DLD1 (cell line): ENCODE data around the gene ZC3H8.

Experiments
- in situ Hi-C: cut with HindIII; loops from 2 replicates; pipeline ENCODE4 v1.10.0; 2017; ENCODE audit warnings: low sequenced_read_pairs

Gene ZC3H8

GRCh38 chr2:112197868-112198267, 57.0 kb downstream of the ZC3H8 start:
- in situ Hi-C loops, result no loop called here

- in situ Hi-C loops, result no loop called here
These were observed 58.9 kb downstream of the ZC3H8 start for GRCh38 chr2:112195950-112196349.

GRCh38 chr2:112195167-112195766, 59.6 kb downstream of the ZC3H8 start:
- in situ Hi-C loops, result no loop called here

GRCh38 chr2:112194482-112194881, 60.4 kb downstream of the ZC3H8 start:
- in situ Hi-C loops, result no loop called here

GRCh38 chr2:112194028-112194427, 60.8 kb downstream of the ZC3H8 start:
- in situ Hi-C loops, result no loop called here

- in situ Hi-C loops, result no loop called here
These were observed 65.8 kb downstream of the ZC3H8 start for GRCh38 chr2:112189001-112189556.

- in situ Hi-C loops, result no loop called here
These were observed 66.8 kb downstream of the ZC3H8 start for GRCh38 chr2:112187805-112188596.

- in situ Hi-C loops, result no loop called here
These were observed 67.7 kb downstream of the ZC3H8 start for GRCh38 chr2:112187046-112187715.

GRCh38 chr2:112185131-112185530, 69.7 kb downstream of the ZC3H8 start:
- in situ Hi-C loops, result no loop called here

- in situ Hi-C loops, result no loop called here
These were observed 70.7 kb downstream of the ZC3H8 start for GRCh38 chr2:112184121-112184520.

GRCh38 chr2:112183327-112184025, 71.4 kb downstream of the ZC3H8 start:
- in situ Hi-C loops, result no loop called here

GRCh38 chr2:112182581-112183034, 72.2 kb downstream of the ZC3H8 start:
- in situ Hi-C loops, result no loop called here

GRCh38 chr2:112181571-112182290, 73.1 kb downstream of the ZC3H8 start:
- in situ Hi-C loops, result no loop called here

GRCh38 chr2:112175958-112176573, 78.8 kb downstream of the ZC3H8 start:
- in situ Hi-C loops, result no loop called here

- in situ Hi-C loops, result no loop called here
These were observed 79.5 kb downstream of the ZC3H8 start for GRCh38 chr2:112175333-112175732.

- in situ Hi-C loops, result no loop called here
These were observed 80.5 kb downstream of the ZC3H8 start for GRCh38 chr2:112174383-112174782.

- in situ Hi-C loops, result no loop called here
These were observed 81.1 kb downstream of the ZC3H8 start for GRCh38 chr2:112173646-112174319.

- in situ Hi-C loops, result no loop called here
These were observed 84.3 kb downstream of the ZC3H8 start for GRCh38 chr2:112170495-112170894.

GRCh38 chr2:112168422-112169124, 86.3 kb downstream of the ZC3H8 start:
- in situ Hi-C loops, result no loop called here
